ENCODE data around the gene FANCE.

FANCE gene

GRCh38 chr6:35452183-35453090 lies at the start of gene FANCE:
FANCE (plus strand) TSS chr6:35452338; CDS start chr6:35452546, 208 bp downstream.
- peak; percentile 83 to 97 (median 92) for DNase-seq
- intact Hi-C loops (cut with DNase I) = no loop called here

- intact Hi-C loops (cut with DNase I) = no loop called here
- no peak for DNase-seq
These were observed 49.3 kb upstream of the FANCE start for GRCh38 chr6:35402856-35403191.

- intact Hi-C loops (cut with DNase I) = no loop called here
- no peak for DNase-seq
These were observed 48.3 kb upstream of the FANCE start for GRCh38 chr6:35403544-35404442.

- DNase-seq = no peak
- intact Hi-C loops (cut with DNase I) = no loop called here
These were observed 45.2 kb upstream of the FANCE start for GRCh38 chr6:35406711-35407485.

- intact Hi-C loops (cut with DNase I) = no loop called here
- no peak for DNase-seq
These were observed 42.9 kb upstream of the FANCE start for GRCh38 chr6:35409245-35409644.

- intact Hi-C loops (cut with DNase I) = no loop called here
- no peak for DNase-seq
These were observed 42.0 kb upstream of the FANCE start for GRCh38 chr6:35410131-35410530.

GRCh38 chr6:35411066-35411465 lies 41.1 kb upstream of the FANCE start:
- DNase-seq = no peak
- intact Hi-C loops (cut with DNase I) = no loop called here

GRCh38 chr6:35412102-35412501 lies 40.0 kb upstream of the FANCE start:
- intact Hi-C loops (cut with DNase I) = no loop called here
- DNase-seq = no peak

- DNase-seq = no peak
- intact Hi-C loops (cut with DNase I) = loop anchor here (2.0 kb wide), 1 partner anchor 73 kb away; no protein-coding TSS in a partner anchor
These were observed 38.2 kb upstream of the FANCE start for GRCh38 chr6:35413911-35414310.

- DNase-seq = peak; percentile 48 to 93 (median 84)
- intact Hi-C loops (cut with DNase I) = loop anchor here (2.0 kb wide), 1 partner anchor 74 kb away; no protein-coding TSS in a partner anchor
These were observed 36.9 kb upstream of the FANCE start for GRCh38 chr6:35415065-35415891.

- DNase-seq = peak in 39 of 42 donors; percentile 14 to 78 (median 49)
- intact Hi-C loops (cut with DNase I) = no loop called here
These were observed 34.0 kb upstream of the FANCE start for GRCh38 chr6:35417979-35418661.

GRCh38 chr6:35419417-35419816 lies 32.7 kb upstream of the FANCE start:
- no peak for DNase-seq
- intact Hi-C loops (cut with DNase I) = no loop called here

- intact Hi-C loops (cut with DNase I) = no loop called here
- DNase-seq = no peak
These were observed 32.2 kb upstream of the FANCE start for GRCh38 chr6:35419961-35420360.

- no peak for DNase-seq
- intact Hi-C loops (cut with DNase I) = no loop called here
These were observed 26.9 kb upstream of the FANCE start for GRCh38 chr6:35425284-35425683.

- intact Hi-C loops (cut with DNase I) = no loop called here
- DNase-seq = peak in 17 of 42 donors; percentile 15 to 51 (median 24)
These were observed 26.1 kb upstream of the FANCE start for GRCh38 chr6:35426074-35426473.

- intact Hi-C loops (cut with DNase I) = no loop called here
- DNase-seq = no peak
These were observed 24.7 kb upstream of the FANCE start for GRCh38 chr6:35427435-35427834.

- intact Hi-C loops (cut with DNase I) = no loop called here
- no peak for DNase-seq
These were observed 24.3 kb upstream of the FANCE start for GRCh38 chr6:35427851-35428321.
